OCI-LY7 (cell line): ENCODE measurements around the gene DBF4B. TPM values are rescaled to one million over a fixed set of nuclear protein-coding genes. Genes with fewer than 3 reads are reported as not detected.

ENCODE experiments used
- Bru-seq: library from RNA; stranded (reverse); fragments of 400-500 nt; gene quantifications from one replicate; lab custom pipeline; 2021; lab: Mats Ljungman, UMichigan
- BruChase-seq, 2 experiments: library from RNA; stranded (reverse); fragments of 400-500 nt; gene quantifications; one replicate each; lab custom pipeline; 2021; lab: Mats Ljungman, UMichigan
- BruUV-seq: library from RNA; stranded (reverse); fragments of 400-500 nt; replicated peaks from 2 replicates; lab custom pipeline; 2021; lab: Mats Ljungman, UMichigan
- CTCF ChIA-PET: fragments of 300-600 bp; sonication (Branson Sonifier 250); formaldehyde crosslinking; loops from one replicate; lab custom pipeline; 2022; ENCODE audit warnings: antibody characterized with exemption; ENCODE audit not compliant: unreplicated experiment; lab: Charles Lee
- POLR2A ChIA-PET: fragments of 300-600 bp; sonication (Branson Sonifier 250); formaldehyde crosslinking; loops from one replicate; lab custom pipeline; 2022; ENCODE audit warnings: antibody characterized with exemption; lab: Charles Lee
- DNase-seq: peaks from one replicate; pipeline ENCODE4 v3.0.0-alpha.2; 2015; ENCODE audit warnings: low spot score
- H2AFZ ChIP-seq: fragments of 200-600 bp; sonication (generic), shearing (Covaris generic); 2 replicates; pipeline ENCODE4 v1.6.1; 2014; ENCODE audit warnings: mild to moderate bottlenecking, antibody characterized with exemption, low read length, moderate library complexity
- H3K27ac ChIP-seq: fragments of 200-600 bp; sonication (generic); 2 replicates; pipeline ENCODE4 v1.5.1; 2014; ENCODE audit warnings: mixed run types, low read depth, mild to moderate bottlenecking, moderate library complexity, low read length, inconsistent platforms; ENCODE audit not compliant: poor library complexity, severe bottlenecking
- H3K36me3 ChIP-seq: fragments of 200-600 bp; sonication (generic); 2 replicates; pipeline ENCODE4 v1.6.1; 2014; ENCODE audit warnings: mild to moderate bottlenecking, antibody characterized with exemption, low read length, moderate library complexity, mixed read lengths; ENCODE audit not compliant: insufficient read depth
- H3K4me1 ChIP-seq: fragments of 200-600 bp; sonication (generic); 2 replicates; pipeline ENCODE4 v1.5.1; 2014; ENCODE audit warnings: mild to moderate bottlenecking, low read length; ENCODE audit not compliant: insufficient read depth, poor library complexity, severe bottlenecking
- H3K4me2 ChIP-seq: fragments of 200-600 bp; sonication (generic); 2 replicates; pipeline ENCODE4 v1.6.1; 2014; ENCODE audit warnings: mild to moderate bottlenecking, low read length
- H3K4me3 ChIP-seq: fragments of 200-600 bp; sonication (generic); 2 replicates; pipeline ENCODE4 v1.5.1; 2014; ENCODE audit warnings: mild to moderate bottlenecking, low read depth, low read length; ENCODE audit not compliant: poor library complexity, severe bottlenecking
- H3K79me2 ChIP-seq: fragments of 200-600 bp; sonication (generic); 2 replicates; pipeline ENCODE4 v1.6.1; 2016; ENCODE audit warnings: low read depth, mild to moderate bottlenecking, low read length, moderate library complexity, mixed read lengths; ENCODE audit not compliant: insufficient read depth
- H3K9me2 ChIP-seq: fragments of 200-600 bp; sonication (generic); 2 replicates; pipeline ENCODE4 v1.6.1; 2016; ENCODE audit warnings: mild to moderate bottlenecking, low read length, mixed read lengths; ENCODE audit not compliant: insufficient read depth
- H3K9me3 ChIP-seq: fragments of 200-600 bp; sonication (generic); 2 replicates; pipeline ENCODE4 v1.6.1; 2014; ENCODE audit warnings: mild to moderate bottlenecking, mixed run types, low read length, mixed read lengths
- H4K20me1 ChIP-seq: fragments of 200-600 bp; sonication (generic); 2 replicates; pipeline ENCODE4 v1.6.1; 2014; ENCODE audit warnings: mild to moderate bottlenecking, antibody characterized with exemption, low read length, moderate library complexity, mixed read lengths; ENCODE audit not compliant: insufficient read depth
- CTCF ChIP-seq: fragments of 200-600 bp; sonication (generic); conservative IDR thresholded peaks from 2 replicates; pipeline ENCODE4 v1.5.1; 2014; ENCODE audit warnings: mild to moderate bottlenecking, antibody characterized with exemption, low read length, moderate library complexity, mixed read lengths
- EZH2phosphoT487 ChIP-seq: fragments of 200-600 bp; sonication (generic); IDR thresholded peaks from 2 replicates; pipeline ENCODE4 v1.6.1; 2018; ENCODE audit warnings: low read depth, borderline replicate concordance, mild to moderate bottlenecking, mixed run types, antibody characterized with exemption, low read length, moderate library complexity, mixed read lengths
- intact Hi-C: fragments of 100-400 bp; cut with micrococcal nuclease; formaldehyde crosslinking; loops from one replicate; pipeline ENCODE4 v1.10.0; 2022; ENCODE audit not compliant: unreplicated experiment
- long read RNA-seq: library from polyadenylated mRNA; stranded (forward); transcript quantifications from one replicate; pipeline ENCODE4 v2.0.0, GENCODE V29; 2022
- total RNA-seq, 2 experiments: library from RNA; depleted of rRNA in 1 of 2; stranded (reverse); fragments of >200 nt in 1 of 2; shearing (Covaris generic) in 1 of 2; gene quantifications; 2 replicates each; pipeline ENCODE4 v1.2.3, GENCODE V29; 2014 to 2022

The DBF4B gene, protein sequence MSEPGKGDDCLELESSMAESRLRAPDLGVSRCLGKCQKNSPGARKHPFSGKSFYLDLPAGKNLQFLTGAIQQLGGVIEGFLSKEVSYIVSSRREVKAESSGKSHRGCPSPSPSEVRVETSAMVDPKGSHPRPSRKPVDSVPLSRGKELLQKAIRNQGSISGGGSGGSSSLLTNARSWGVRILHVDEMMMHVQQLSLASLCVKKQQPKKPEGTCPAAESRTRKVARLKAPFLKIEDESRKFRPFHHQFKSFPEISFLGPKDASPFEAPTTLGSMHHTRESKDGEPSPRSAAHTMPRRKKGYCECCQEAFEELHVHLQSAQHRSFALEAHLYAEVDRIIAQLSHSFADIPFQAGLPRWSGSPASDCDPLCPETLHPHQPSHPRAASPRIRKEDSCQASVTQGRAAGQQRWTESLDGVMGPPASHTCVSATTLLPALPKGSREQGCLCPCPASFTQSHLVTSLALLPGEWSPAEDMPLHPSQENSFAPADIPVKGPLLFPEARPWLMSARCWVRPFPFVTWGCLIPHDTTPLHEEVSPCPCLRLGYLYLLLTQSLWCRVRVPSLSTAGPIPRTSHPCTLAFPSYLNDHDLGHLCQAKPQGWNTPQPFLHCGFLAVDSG
- total RNA-seq (2014; rRNA removed; shearing (Covaris generic)) (18.1 and 24.3 TPM in 2 replicates), total RNA-seq (2022) (45.8 and 49.2 TPM in 2 replicates), Bru-seq, nascent RNA (percentile 64 among the genes with signal in this experiment), BruChase-seq, experiment 1, labeled RNA remaining after a 6-hour chase (percentile 72 among the genes with signal in this experiment), BruChase-seq, experiment 2, labeled RNA remaining after a 2-hour chase (percentile 68 among the genes with signal in this experiment)
- long read RNA-seq, partial matches to known transcripts: 3 of 24 reads
- long read RNA-seq, other reads (novel, unspliced or antisense): 19 of 24 reads

DNA sequence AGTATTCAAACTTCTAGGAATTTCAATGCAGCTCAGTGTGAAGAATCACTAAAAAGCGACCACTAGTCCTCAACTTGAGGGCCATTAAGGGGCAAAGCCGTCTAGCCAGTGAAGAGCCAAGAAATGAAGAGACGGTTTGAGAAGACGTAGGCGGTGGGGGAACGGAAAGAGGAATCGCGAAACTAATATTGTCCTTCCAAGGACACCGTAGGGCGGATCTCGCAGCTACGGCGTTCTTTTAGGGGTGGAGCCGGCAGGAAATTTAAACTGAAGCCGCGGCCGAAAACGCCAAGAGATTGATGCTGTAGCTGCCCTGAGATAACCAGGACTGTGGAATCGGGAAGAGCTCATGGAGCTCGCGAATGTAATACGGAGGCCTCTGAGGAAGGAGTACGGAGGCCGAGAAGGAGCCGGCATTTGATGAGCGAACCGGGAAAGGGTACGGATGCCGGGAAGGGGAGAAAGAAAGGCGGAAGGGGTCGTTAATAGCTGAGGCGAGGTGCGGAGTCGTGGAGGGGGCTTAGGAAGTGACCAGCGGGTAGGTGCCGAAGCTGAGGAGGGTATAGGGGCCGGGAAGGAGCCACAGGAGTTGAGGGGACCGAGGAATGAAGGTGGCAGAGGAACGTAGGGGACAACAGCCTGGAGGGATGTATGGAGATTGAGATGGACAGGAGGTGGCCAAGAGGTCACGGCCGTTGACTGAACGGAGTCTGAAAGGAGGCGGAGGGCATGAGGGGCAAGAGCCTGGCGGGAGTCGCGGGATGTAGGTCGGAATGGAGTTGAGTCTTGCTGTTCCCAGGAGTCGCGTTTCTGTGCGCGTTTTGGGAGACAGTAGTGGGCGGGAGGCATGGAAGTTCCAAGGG, at the start of gene DBF4B:
DBF4B (plus strand) TSS at position 265 of the 863 bp plus-strand sequence; CDS start at position 421, 156 bp downstream.
- peaks cover 21% of the 10 kb centered on the region for H3K79me2 ChIP-seq
- H2AFZ ChIP-seq: peak within 1 kb of the TSS; percentile 99
- POLR2A ChIA-PET: interaction anchor here (0.5 to 1.1 kb wide), 6 partner anchors 20 to 1438 kb away, joined by 3 to 5 read pairs (median 4); no protein-coding TSS in a partner anchor
- DNase-seq: peak; percentile 90
- TF ChIP-seq CTCF: no peak
- no peak for TF ChIP-seq EZH2phosphoT487
- peaks cover 19% of the 10 kb centered on the region for H3K4me1 ChIP-seq
- H3K4me3 ChIP-seq: peak within 1 kb of the TSS; percentile 99
- peak within 1 kb of the TSS; percentile 16 for H3K27ac ChIP-seq
- no peaks in the 10 kb centered on the region for H3K9me2 ChIP-seq
- no peaks in the 10 kb centered on the region for H4K20me1 ChIP-seq
- intact Hi-C loops: no loop called here
- peaks cover 11% of the 10 kb centered on the region for H3K36me3 ChIP-seq
- H3K4me2 ChIP-seq: peak within 1 kb of the TSS; percentile 91
- no peaks in the 10 kb centered on the region for H3K9me3 ChIP-seq
- TSS peak; percentile 79 for BruUV-seq
- CTCF ChIA-PET: no interaction called here

GRCh38 chr17:44661835-44662234, 46.6 kb upstream of the DBF4B start:
- Histone ChIP-seq H3K4me2 (no peak overlapping the region), H3K4me1 (no peaks in the 10 kb centered on the region), H3K9me2 (no peaks in the 10 kb centered on the region), H3K36me3 (no peaks in the 10 kb centered on the region), H3K79me2 (no peaks in the 10 kb centered on the region), H4K20me1 (no peaks in the 10 kb centered on the region), H2AFZ (no peak overlapping the region), H3K27ac (no peak overlapping the region), H3K4me3 (no peak overlapping the region), H3K9me3 (no peaks in the 10 kb centered on the region)
- ChIA-PET CTCF (no interaction called here), POLR2A (no interaction called here)
- no peak for DNase-seq
- BruUV-seq: no TSS peak
- TF ChIP-seq CTCF (no peak), EZH2phosphoT487 (no peak)
- intact Hi-C loops: no loop called here
